Mucosa of descending colon (tissue), 3 donors: Measurements from ENCODE around the gene FBXL20. TPM values are rescaled to one million over a fixed set of nuclear protein-coding genes. Genes with fewer than 3 reads are reported as not detected.

Source experiments
- ATAC-seq: fragments of 200-7000 bp; cut with Tn5 transposase; one replicate; pipeline ENCODE4 v1.9.1; 2020; ENCODE audit warnings: mild to moderate bottlenecking, moderate library complexity
- DNase-seq, 3 donors: peaks; one replicate each; pipeline ENCODE4 v3.0.0-alpha.2; 2020
- H3K36me3 ChIP-seq: fragments of 200-600 bp; one replicate; pipeline ENCODE4 v1.8.0; 2021; ENCODE audit warnings: low read depth, mild to moderate bottlenecking
- H3K4me1 ChIP-seq: fragments of 200-600 bp; one replicate; pipeline ENCODE4 v1.8.0; 2021; ENCODE audit warnings: low read depth, mild to moderate bottlenecking
- H3K4me3 ChIP-seq: fragments of 200-600 bp; one replicate; pipeline ENCODE4 v1.8.0; 2021; ENCODE audit warnings: mild to moderate bottlenecking
- H3K9me3 ChIP-seq: fragments of 200-600 bp; one replicate; pipeline ENCODE4 v1.8.0; 2021; ENCODE audit warnings: mild to moderate bottlenecking
- intact Hi-C, 2 donors: fragments of 100-400 bp; cut with DNase I in 1 of 2; cut with micrococcal nuclease in 1 of 2; formaldehyde crosslinking; loops; one replicate each; pipeline versions ENCODE4 v1.11.0 to v1.11.1; 2022; cut with DNase I, micrococcal nuclease
- total RNA-seq, 3 donors: library from RNA; stranded (reverse); fragmentation: NEBNext Ultra II Directional in 2 of 3; extraction: Animal tissue kit (Norgen Biotek cat#: 25700) in 2 of 3; gene quantifications; one replicate each; pipeline versions ENCODE4 v1.2.1 to v1.2.4, GENCODE V29; 2021 to 2023
- TF ChIP-seq, protein P1 (sequence below): fragments of 200-600 bp; IDR thresholded peaks from one replicate; pipeline ENCODE4 v1.8.0; 2022; ENCODE audit warnings: antibody characterized with exemption, mild to moderate bottlenecking
- donor health status: DM: no; HTN: no; CAD: no; lungs with moderate emphysema.
- donor health status: DM: no; HTN: no; CAD: no.
- donor health status: DM: no; HTN: yes; CAD: no.

FBXL20 gene
- total RNA-seq, 3 donors from 2014 or later, result 16.6 to 29.2 (median 28.9) TPM

DNA sequence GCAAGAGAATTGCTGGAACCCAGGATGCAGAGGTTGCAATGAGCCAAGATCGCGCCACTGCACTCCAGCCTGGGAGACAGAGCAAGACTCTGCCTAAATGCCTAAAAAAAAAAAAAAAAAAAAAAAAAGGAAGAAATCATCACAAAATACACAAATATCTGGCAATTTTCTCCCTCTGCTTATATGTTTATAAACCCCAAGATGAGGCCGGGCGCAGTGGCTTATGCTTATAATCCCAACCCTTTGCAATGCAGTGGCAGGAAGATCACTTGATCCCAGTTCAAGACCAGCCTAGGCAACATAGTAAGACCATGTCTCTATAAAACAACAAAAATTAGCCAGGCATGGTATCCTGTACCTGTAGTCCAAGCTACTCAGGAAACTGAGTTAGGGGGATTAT lies 28.2 kb upstream of the FBXL20 start:
- no peaks in the 10 kb centered on the region for H3K9me3 ChIP-seq
- peaks cover 17% of the 10 kb centered on the region for H3K36me3 ChIP-seq
- intact Hi-C loops, result no loop called here
- no peak overlapping the region for H3K4me3 ChIP-seq
- TF ChIP-seq, protein P1, sequence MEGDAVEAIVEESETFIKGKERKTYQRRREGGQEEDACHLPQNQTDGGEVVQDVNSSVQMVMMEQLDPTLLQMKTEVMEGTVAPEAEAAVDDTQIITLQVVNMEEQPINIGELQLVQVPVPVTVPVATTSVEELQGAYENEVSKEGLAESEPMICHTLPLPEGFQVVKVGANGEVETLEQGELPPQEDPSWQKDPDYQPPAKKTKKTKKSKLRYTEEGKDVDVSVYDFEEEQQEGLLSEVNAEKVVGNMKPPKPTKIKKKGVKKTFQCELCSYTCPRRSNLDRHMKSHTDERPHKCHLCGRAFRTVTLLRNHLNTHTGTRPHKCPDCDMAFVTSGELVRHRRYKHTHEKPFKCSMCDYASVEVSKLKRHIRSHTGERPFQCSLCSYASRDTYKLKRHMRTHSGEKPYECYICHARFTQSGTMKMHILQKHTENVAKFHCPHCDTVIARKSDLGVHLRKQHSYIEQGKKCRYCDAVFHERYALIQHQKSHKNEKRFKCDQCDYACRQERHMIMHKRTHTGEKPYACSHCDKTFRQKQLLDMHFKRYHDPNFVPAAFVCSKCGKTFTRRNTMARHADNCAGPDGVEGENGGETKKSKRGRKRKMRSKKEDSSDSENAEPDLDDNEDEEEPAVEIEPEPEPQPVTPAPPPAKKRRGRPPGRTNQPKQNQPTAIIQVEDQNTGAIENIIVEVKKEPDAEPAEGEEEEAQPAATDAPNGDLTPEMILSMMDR, result no peak
- ATAC-seq (no peak), DNase-seq (no peak)
- no peaks in the 10 kb centered on the region for H3K4me1 ChIP-seq

- intact Hi-C loops, result no loop called here
- Histone ChIP-seq H3K4me1 (no peaks in the 10 kb centered on the region), H3K4me3 (no peak overlapping the region), H3K36me3 (peaks cover 17% of the 10 kb centered on the region), H3K9me3 (no peaks in the 10 kb centered on the region)
- ATAC-seq (no peak), DNase-seq (no peak)
- TF ChIP-seq, protein P1, result no peak
These were observed 14.7 kb upstream of the FBXL20 start for GRCh38 chr17:39416141-39416540.

GRCh38 chr17:39410279-39410678 lies 8.9 kb upstream of the FBXL20 start:
- Histone ChIP-seq H3K36me3 (peaks cover 4% of the 10 kb centered on the region), H3K9me3 (no peaks in the 10 kb centered on the region), H3K4me1 (no peaks in the 10 kb centered on the region), H3K4me3 (no peak overlapping the region)
- intact Hi-C loops, result no loop called here
- no peak for DNase-seq
- TF ChIP-seq, protein P1, result no peak
- no peak for ATAC-seq

DNA sequence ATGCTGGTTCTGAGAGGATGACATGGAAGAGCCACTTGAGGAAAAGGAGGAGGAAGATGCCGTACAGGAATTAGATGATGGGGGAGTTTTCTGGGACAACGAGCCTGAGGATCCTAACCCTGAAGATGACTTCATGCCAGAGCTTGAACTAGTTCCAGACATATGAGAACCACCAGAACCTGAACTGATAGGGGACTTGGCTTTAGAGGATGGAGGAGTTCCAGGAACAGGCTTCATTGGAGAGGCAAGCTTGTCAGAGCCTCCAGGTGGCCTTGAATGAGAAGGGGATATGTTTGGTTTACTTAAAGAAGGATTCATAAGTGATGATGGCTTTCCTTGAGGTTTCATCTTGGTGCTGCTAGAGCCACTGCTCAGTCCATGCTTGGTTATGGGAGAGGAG lies 6.9 kb upstream of the FBXL20 start:
- TF ChIP-seq, protein P1, result no peak
- DNase-seq (no peak), ATAC-seq (no peak)
- no peaks in the 10 kb centered on the region for H3K9me3 ChIP-seq
- no peaks in the 10 kb centered on the region for H3K36me3 ChIP-seq
- no peaks in the 10 kb centered on the region for H3K4me1 ChIP-seq
- intact Hi-C loops, result loop anchor here in 1 of 2 donors (10.0 kb wide), 1 partner anchor 124 kb away; no protein-coding TSS in a partner anchor
- no peak overlapping the region for H3K4me3 ChIP-seq

- H3K36me3 ChIP-seq, result no peaks in the 10 kb centered on the region
- ATAC-seq (no peak), DNase-seq (no peak)
- H3K9me3 ChIP-seq, result no peaks in the 10 kb centered on the region
- H3K4me1 ChIP-seq, result no peaks in the 10 kb centered on the region
- TF ChIP-seq, protein P1, result no peak
- H3K4me3 ChIP-seq, result no peak overlapping the region
- intact Hi-C loops, result loop anchor here in 1 of 2 donors (10.0 kb wide), 1 partner anchor 122 kb away; no protein-coding TSS in a partner anchor
These were observed 5.5 kb upstream of the FBXL20 start for GRCh38 chr17:39406951-39407350.

DNA sequence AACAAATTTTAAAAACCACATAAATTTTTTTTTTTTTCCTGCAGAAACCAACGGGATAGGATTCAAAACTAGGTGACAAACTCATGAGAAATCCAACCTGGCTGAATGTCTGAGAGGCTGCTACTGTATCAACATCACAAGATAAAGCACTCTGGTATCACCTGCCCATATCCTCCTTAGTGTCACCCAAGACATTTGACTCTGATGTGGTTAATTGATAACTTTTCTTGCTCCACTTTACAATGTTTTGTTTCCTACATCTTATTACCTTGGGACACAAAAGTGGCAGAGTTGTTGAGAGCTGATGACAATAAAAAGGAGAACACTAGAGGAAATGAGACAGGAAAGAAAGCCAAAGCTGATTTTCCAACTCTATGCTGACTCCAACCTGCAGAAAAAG lies 4.0 kb upstream of the FBXL20 start:
- ATAC-seq (no peak), DNase-seq (no peak)
- peaks cover 3% of the 10 kb centered on the region for H3K4me1 ChIP-seq
- intact Hi-C loops, result loop anchor here in 1 of 2 donors (10.0 kb wide), 1 partner anchor 121 kb away; no protein-coding TSS in a partner anchor
- no peak overlapping the region for H3K4me3 ChIP-seq
- TF ChIP-seq, protein P1, result no peak
- H3K36me3 ChIP-seq, result no peaks in the 10 kb centered on the region
- no peaks in the 10 kb centered on the region for H3K9me3 ChIP-seq
